Astrocyte (in vitro differentiated cells and primary cell): ENCODE results near the gene LUZP2. TPM values are rescaled to one million over a fixed set of nuclear protein-coding genes. Genes with fewer than 3 reads are reported as not detected.

ENCODE experiments used
- DNase-seq: peaks from one replicate; pipeline ENCODE4 v3.0.0-alpha.2; 2010; ENCODE audit warnings: low read depth
- FAIRE-seq: peaks from 2 replicates; lab custom pipeline; 2011; peaks lifted over from hg19 to GRCh38; lab: Jason Lieb, UNC
- H2AFZ ChIP-seq: 2 replicates; pipeline ENCODE4 v1.6.0; 2012; ENCODE audit warnings: low read depth, low read length, inconsistent platforms
- H3K27ac ChIP-seq: 2 replicates; pipeline ENCODE4 v1.5.1; 2011; ENCODE audit warnings: low read depth, low read length, inconsistent platforms
- H3K27me3 ChIP-seq: 2 replicates; pipeline ENCODE4 v1.6.0; 2011; ENCODE audit warnings: low read length, inconsistent platforms; ENCODE audit not compliant: insufficient read depth
- H3K36me3 ChIP-seq: 2 replicates; pipeline ENCODE4 v1.5.1; 2011; ENCODE audit warnings: low read length, inconsistent platforms; ENCODE audit not compliant: insufficient read depth
- H3K4me1 ChIP-seq: 2 replicates; pipeline ENCODE4 v1.5.1; 2011; ENCODE audit warnings: low read length, inconsistent platforms; ENCODE audit not compliant: insufficient read depth
- H3K4me2 ChIP-seq: 2 replicates; pipeline ENCODE4 v1.6.0; 2012; ENCODE audit warnings: low read length, inconsistent platforms
- H3K4me3 ChIP-seq: 2 replicates; pipeline ENCODE4 v1.5.1; 2011; ENCODE audit warnings: low read depth, mild to moderate bottlenecking, low read length, inconsistent platforms; ENCODE audit not compliant: insufficient read depth
- H3K79me2 ChIP-seq: 2 replicates; pipeline ENCODE4 v1.6.0; 2012; ENCODE audit warnings: mild to moderate bottlenecking, low read length, inconsistent platforms; ENCODE audit not compliant: insufficient read depth
- H3K9ac ChIP-seq: 2 replicates; pipeline ENCODE4 v1.6.0; 2012; ENCODE audit warnings: mild to moderate bottlenecking, low read length, inconsistent platforms
- H3K9me3 ChIP-seq: 2 replicates; pipeline ENCODE4 v1.5.1; 2012; ENCODE audit warnings: low read depth, mild to moderate bottlenecking, low read length, inconsistent platforms; ENCODE audit not compliant: insufficient read depth
- H4K20me1 ChIP-seq: 2 replicates; pipeline ENCODE4 v1.6.0; 2012; ENCODE audit warnings: low read length, inconsistent platforms; ENCODE audit not compliant: insufficient read depth
- H3K27ac Mint-ChIP-seq: one replicate; pipeline ENCODE4 v1.8.0; 2021; ENCODE audit warnings: mild to moderate bottlenecking, mixed read lengths; ENCODE audit not compliant: unreplicated experiment
- H3K27me3 Mint-ChIP-seq: one replicate; pipeline ENCODE4 v1.8.0; 2021; ENCODE audit warnings: low read depth, mixed read lengths; ENCODE audit not compliant: unreplicated experiment
- H3K36me3 Mint-ChIP-seq: one replicate; pipeline ENCODE4 v1.8.0; 2021; ENCODE audit warnings: low read depth, mixed read lengths; ENCODE audit not compliant: unreplicated experiment
- H3K4me1 Mint-ChIP-seq: one replicate; pipeline ENCODE4 v1.8.0; 2021; ENCODE audit warnings: low read depth, mixed read lengths; ENCODE audit not compliant: unreplicated experiment
- H3K4me3 Mint-ChIP-seq: one replicate; pipeline ENCODE4 v1.8.0; 2021; ENCODE audit warnings: mild to moderate bottlenecking, moderate library complexity, mixed read lengths; ENCODE audit not compliant: unreplicated experiment
- H3K9me3 Mint-ChIP-seq: one replicate; pipeline ENCODE4 v1.8.0; 2021; ENCODE audit warnings: mild to moderate bottlenecking, mixed read lengths; ENCODE audit not compliant: unreplicated experiment
- CTCF ChIP-seq: IDR thresholded peaks from 2 replicates; pipeline ENCODE4 v1.5.1; 2011; ENCODE audit warnings: low read depth, mild to moderate bottlenecking, inconsistent platforms, low read length, moderate library complexity; ENCODE audit not compliant: insufficient read depth
- EZH2 ChIP-seq: IDR thresholded peaks from 2 replicates; pipeline ENCODE4 v1.6.1; 2012; ENCODE audit warnings: mild to moderate bottlenecking, low read length, inconsistent platforms; ENCODE audit not compliant: insufficient read depth
- total RNA-seq: library from RNA; stranded (reverse); gene quantifications from 2 replicates; pipeline ENCODE4 v1.2.1, GENCODE V29; 2021

Gene LUZP2
- total RNA-seq, 1 donor from 2014 or later = 2.3 TPM

GRCh38 chr11:25065746-25066145 lies 568.9 kb downstream of the LUZP2 start:
- H4K20me1 ChIP-seq = no peaks in the 10 kb centered on the region
- peak; percentile 94 for DNase-seq
- peaks cover 12% of the 10 kb centered on the region for H3K4me1 Mint-ChIP-seq
- H3K79me2 ChIP-seq = no peaks in the 10 kb centered on the region
- no peaks in the 10 kb centered on the region for H3K27me3 ChIP-seq
- H3K9ac ChIP-seq = peak overlapping the region; percentile 15
- no peak overlapping the region for H3K4me3 ChIP-seq
- H3K9me3 Mint-ChIP-seq = no peaks in the 10 kb centered on the region
- TF ChIP-seq CTCF (no peak), EZH2 (no peak)
- no peak overlapping the region for H2AFZ ChIP-seq
- peak overlapping the region; percentile 51 for H3K27ac ChIP-seq
- H3K36me3 Mint-ChIP-seq = no peaks in the 10 kb centered on the region
- H3K4me1 ChIP-seq = peaks cover 6% of the 10 kb centered on the region
- no peaks in the 10 kb centered on the region for H3K36me3 ChIP-seq
- H3K4me2 ChIP-seq = peak overlapping the region; percentile 34
- FAIRE-seq = peak; percentile 63
- no peak overlapping the region for H3K27ac Mint-ChIP-seq
- H3K4me3 Mint-ChIP-seq = no peak overlapping the region
- no peaks in the 10 kb centered on the region for H3K9me3 ChIP-seq
- no peaks in the 10 kb centered on the region for H3K27me3 Mint-ChIP-seq

- Histone ChIP-seq H3K27me3 (no peaks in the 10 kb centered on the region), H3K79me2 (no peaks in the 10 kb centered on the region), H3K4me3 (no peak overlapping the region), H3K4me2 (peak overlapping the region; percentile 34), H3K9me3 (no peaks in the 10 kb centered on the region), H3K4me1 (peaks cover 6% of the 10 kb centered on the region), H3K27ac (no peak overlapping the region), H3K36me3 (no peaks in the 10 kb centered on the region), H2AFZ (no peak overlapping the region), H4K20me1 (no peaks in the 10 kb centered on the region), H3K9ac (no peak overlapping the region)
- H3K27me3 Mint-ChIP-seq = no peaks in the 10 kb centered on the region
- DNase-seq (no peak), FAIRE-seq (no peak)
- no peak overlapping the region for H3K27ac Mint-ChIP-seq
- no peaks in the 10 kb centered on the region for H3K36me3 Mint-ChIP-seq
- H3K4me3 Mint-ChIP-seq = no peak overlapping the region
- H3K4me1 Mint-ChIP-seq = peaks cover 12% of the 10 kb centered on the region
- TF ChIP-seq EZH2 = no peak
- no peak for TF ChIP-seq CTCF
- H3K9me3 Mint-ChIP-seq = no peaks in the 10 kb centered on the region
These were observed 569.9 kb downstream of the LUZP2 start for GRCh38 chr11:25066706-25067105.

GRCh38 chr11:25068451-25068850 lies 571.6 kb downstream of the LUZP2 start:
- no peaks in the 10 kb centered on the region for H3K36me3 Mint-ChIP-seq

More at GRCh38 chr11:25068451-25068850, 571.6 kb downstream of the LUZP2 start:
- Histone ChIP-seq H3K27ac (no peak overlapping the region), H3K4me2 (no peak overlapping the region), H4K20me1 (no peaks in the 10 kb centered on the region), H3K4me1 (peaks cover 6% of the 10 kb centered on the region), H3K9me3 (no peaks in the 10 kb centered on the region), H3K79me2 (no peaks in the 10 kb centered on the region), H3K36me3 (no peaks in the 10 kb centered on the region), H3K27me3 (no peaks in the 10 kb centered on the region), H2AFZ (no peak overlapping the region), H3K9ac (no peak overlapping the region), H3K4me3 (no peak overlapping the region)
- H3K4me1 Mint-ChIP-seq = peaks cover 12% of the 10 kb centered on the region
- FAIRE-seq (no peak), DNase-seq (no peak)
- no peak overlapping the region for H3K4me3 Mint-ChIP-seq
- no peak for TF ChIP-seq CTCF
- no peaks in the 10 kb centered on the region for H3K9me3 Mint-ChIP-seq
- H3K27ac Mint-ChIP-seq = no peak overlapping the region
- H3K27me3 Mint-ChIP-seq = no peaks in the 10 kb centered on the region
